H9 (cell line): ENCODE results near the gene LRSAM1. TPM values are rescaled to one million over a fixed set of nuclear protein-coding genes. Genes with fewer than 3 reads are reported as not detected.

ENCODE experiments used
- DNase-seq: peaks from one replicate; pipeline ENCODE4 v3.0.0-alpha.2; 2017
- H2AFZ ChIP-seq: one replicate; pipeline ENCODE4 v1.6.1; 2013; ENCODE audit warnings: mild to moderate bottlenecking, low read length, control low read depth, moderate library complexity
- H2AK5ac ChIP-seq: 2 replicates; pipeline ENCODE4 v1.6.1; 2013; ENCODE audit warnings: low read length, control low read depth, mixed read lengths; ENCODE audit not compliant: insufficient read length
- H2BK120ac ChIP-seq: one replicate; pipeline ENCODE4 v1.6.1; 2013; ENCODE audit warnings: low read depth, mild to moderate bottlenecking, low read length, control low read depth, inconsistent platforms; ENCODE audit not compliant: poor library complexity, severe bottlenecking
- H2BK12ac ChIP-seq: 2 replicates; pipeline ENCODE4 v1.6.1; 2013; ENCODE audit warnings: low read length, control low read depth, mixed read lengths, low read depth; ENCODE audit not compliant: insufficient read length
- H2BK15ac ChIP-seq: 2 replicates; pipeline ENCODE4 v1.6.1; 2013; ENCODE audit warnings: low read depth, low read length, control low read depth
- H2BK20ac ChIP-seq: one replicate; pipeline ENCODE4 v1.6.1; 2013; ENCODE audit warnings: low read depth, mild to moderate bottlenecking, low read length, control low read depth, inconsistent platforms; ENCODE audit not compliant: poor library complexity, severe bottlenecking
- H2BK5ac ChIP-seq: 2 replicates; pipeline ENCODE4 v1.6.1; 2013; ENCODE audit warnings: low read length, control low read depth, mixed read lengths; ENCODE audit not compliant: insufficient read length
- H3K14ac ChIP-seq: 2 replicates; pipeline ENCODE4 v1.6.1; 2013; ENCODE audit warnings: low read length, control low read depth; ENCODE audit not compliant: insufficient read depth
- H3K18ac ChIP-seq: 2 replicates; pipeline ENCODE4 v1.6.1; 2013; ENCODE audit warnings: low read depth, mild to moderate bottlenecking, mixed read lengths, low read length, control low read depth; ENCODE audit not compliant: insufficient read length
- H3K23ac ChIP-seq: 2 replicates; pipeline ENCODE4 v1.6.1; 2013; ENCODE audit warnings: low read length, control low read depth, mixed read lengths, low read depth; ENCODE audit not compliant: insufficient read length
- H3K23me2 ChIP-seq: 2 replicates; pipeline ENCODE4 v1.6.1; 2013; ENCODE audit warnings: low read depth, mild to moderate bottlenecking, mixed read lengths, low read length, control low read depth; ENCODE audit not compliant: insufficient read length, poor library complexity, severe bottlenecking
- H3K27ac ChIP-seq: 2 replicates; pipeline ENCODE4 v1.5.1; 2013; ENCODE audit warnings: low read length, control low read depth, mixed read lengths, low read depth; ENCODE audit not compliant: insufficient read length
- H3K27me3 ChIP-seq: 2 replicates; pipeline ENCODE4 v1.6.1; 2013; ENCODE audit warnings: low read length, control low read depth, inconsistent platforms; ENCODE audit not compliant: insufficient read depth
- H3K4ac ChIP-seq: 2 replicates; pipeline ENCODE4 v1.6.1; 2013; ENCODE audit warnings: low read depth, mild to moderate bottlenecking, control low read depth, inconsistent platforms, low read length, moderate library complexity
- H3K4me1 ChIP-seq: 2 replicates; pipeline ENCODE4 v1.6.1; 2013; ENCODE audit warnings: low read length, control low read depth, inconsistent platforms; ENCODE audit not compliant: insufficient read depth
- H3K4me2 ChIP-seq: 2 replicates; pipeline ENCODE4 v1.6.1; 2013; ENCODE audit warnings: low read length, control low read depth, mixed read lengths; ENCODE audit not compliant: insufficient read length, insufficient read depth
- H3K56ac ChIP-seq: 2 replicates; pipeline ENCODE4 v1.6.1; 2013; ENCODE audit warnings: low read depth, mild to moderate bottlenecking, mixed read lengths, low read length, control low read depth; ENCODE audit not compliant: insufficient read length
- H3K79me1 ChIP-seq: 2 replicates; pipeline ENCODE4 v1.6.1; 2013; ENCODE audit warnings: low read depth, mild to moderate bottlenecking, moderate library complexity, low read length, control low read depth, inconsistent platforms; ENCODE audit not compliant: insufficient read depth, poor library complexity, severe bottlenecking
- H3K79me2 ChIP-seq: 2 replicates; pipeline ENCODE4 v1.6.1; 2013; ENCODE audit warnings: low read length, control low read depth, inconsistent platforms; ENCODE audit not compliant: insufficient read depth
- H3K9ac ChIP-seq: 2 replicates; pipeline ENCODE4 v1.6.1; 2013; ENCODE audit warnings: low read length, control low read depth, mixed read lengths; ENCODE audit not compliant: insufficient read length; ENCODE audit errors: extremely low read depth
- H3K9me3 ChIP-seq: one replicate; pipeline ENCODE4 v1.6.1; 2013; ENCODE audit warnings: low read depth, low read length, inconsistent platforms; ENCODE audit not compliant: control insufficient read depth
- H3T11ph ChIP-seq: one replicate; pipeline ENCODE4 v1.6.1; 2013; ENCODE audit warnings: mild to moderate bottlenecking, low read length, control low read depth, inconsistent platforms
- H4K20me1 ChIP-seq: one replicate; pipeline ENCODE4 v1.6.1; 2013; ENCODE audit not compliant: control insufficient read depth, insufficient read length, insufficient read depth
- H4K5ac ChIP-seq: 2 replicates; pipeline ENCODE4 v1.6.1; 2013; ENCODE audit warnings: low read depth, mild to moderate bottlenecking, mixed read lengths, low read length, control low read depth; ENCODE audit not compliant: insufficient read length
- H4K8ac ChIP-seq: replicated peaks from 2 replicates; pipeline ENCODE4 v1.6.1; 2013; ENCODE audit warnings: low read length, control low read depth, mixed read lengths, low read depth; ENCODE audit not compliant: insufficient read length
- H4K91ac ChIP-seq: 2 replicates; pipeline ENCODE4 v1.6.1; 2013; ENCODE audit warnings: low read depth, mild to moderate bottlenecking, moderate library complexity, mixed read lengths, low read length, control low read depth; ENCODE audit not compliant: insufficient read length
- H3K27ac Mint-ChIP-seq, 3 experiments: 2 replicates in 2 of 3; 3 replicates in 1 of 3; pipeline ENCODE4 v1.8.0; 2020 to 2021; ENCODE audit warnings: mixed read lengths in 3 of 3, mild to moderate bottlenecking in 1 of 3, moderate library complexity in 1 of 3
- H3K27me3 Mint-ChIP-seq: 2 replicates; pipeline ENCODE4 v1.8.0; 2021; ENCODE audit warnings: low read depth, mild to moderate bottlenecking, moderate library complexity, mixed read lengths
- H3K36me3 Mint-ChIP-seq, 3 experiments: 2 replicates in 2 of 3; 3 replicates in 1 of 3; pipeline ENCODE4 v1.8.0; 2020 to 2021; ENCODE audit warnings: low read depth in 3 of 3, mixed read lengths in 3 of 3; ENCODE audit not compliant: insufficient read depth in 1 of 3
- H3K4me1 Mint-ChIP-seq, 2 experiments: 2 replicates each; pipeline ENCODE4 v1.8.0; 2020; ENCODE audit warnings: mixed read lengths in 2 of 2
- H3K4me3 Mint-ChIP-seq, 2 experiments: 2 replicates in 1 of 2; 3 replicates in 1 of 2; pipeline ENCODE4 v1.8.0; 2020 to 2021; ENCODE audit warnings: mild to moderate bottlenecking in 2 of 2, mixed read lengths in 2 of 2, moderate library complexity in 1 of 2
- H3K9me3 Mint-ChIP-seq, 2 experiments: 2 replicates in 1 of 2; 3 replicates in 1 of 2; pipeline ENCODE4 v1.8.0; 2020; ENCODE audit warnings: mild to moderate bottlenecking in 2 of 2, mixed read lengths in 2 of 2, moderate library complexity in 1 of 2
- WGBS: extraction: QIAGEN DNeasy Blood & Tissue Kit; methylation state at CpG from one replicate; pipeline ENCODE4 v1.1.7; 2013; ENCODE audit warnings: missing lambda C conversion rate, low lambda C conversion rate, mixed read lengths; ENCODE audit not compliant: insufficient read length; ENCODE audit errors: extremely low coverage; 5-methylcytosine and 5-hydroxymethylcytosine counted together
- total RNA-seq: library from RNA; stranded (reverse); gene quantifications from 2 replicates; pipeline ENCODE4 v1.2.1, GENCODE V29; 2021
- TF ChIP-seq, protein P1 (sequence below): fragments of 200-600 bp; sonication (generic); conservative IDR thresholded peaks from 3 replicates; pipeline ENCODE4 v1.8.0; 2021; ENCODE audit warnings: antibody characterized with exemption, mild to moderate bottlenecking

Gene LRSAM1
- total RNA-seq, 1 experiment from 2014 or later = 16.2 TPM

- no peak overlapping the region for H4K5ac ChIP-seq
- no peak overlapping the region for H2AFZ ChIP-seq
- no peaks in the 10 kb centered on the region for H3K79me2 ChIP-seq
- no peak overlapping the region for H3K4ac ChIP-seq
- H3K4me1 ChIP-seq = no peaks in the 10 kb centered on the region
- H3K4me3 Mint-ChIP-seq = no peak overlapping the region
- no peak overlapping the region for H3K18ac ChIP-seq
- no peak overlapping the region for H3K9ac ChIP-seq
- no peaks in the 10 kb centered on the region for H3K27me3 ChIP-seq
- no peak overlapping the region for H2BK15ac ChIP-seq
- H3K23ac ChIP-seq = no peak overlapping the region
- H4K91ac ChIP-seq = no peak overlapping the region
- no peaks in the 10 kb centered on the region for H3K23me2 ChIP-seq
- peaks cover 3 to 19% (median 13%) of the 10 kb centered on the region in 3 experiments; a peak in 5 of 7 replicates for H3K36me3 Mint-ChIP-seq
- H3K27ac Mint-ChIP-seq = no peak overlapping the region
- no peak overlapping the region for H2AK5ac ChIP-seq
- no peak overlapping the region for H2BK12ac ChIP-seq
- no peaks in the 10 kb centered on the region for H3K27me3 Mint-ChIP-seq
- H3K9me3 Mint-ChIP-seq = no peaks in the 10 kb centered on the region
- H4K20me1 ChIP-seq = no peaks in the 10 kb centered on the region
- H3K14ac ChIP-seq = no peak overlapping the region
- H3K9me3 ChIP-seq = no peaks in the 10 kb centered on the region
- H3K4me1 Mint-ChIP-seq = peaks cover 0 to 10% of the 10 kb centered on the region in 2 experiments; a peak in 2 of 4 replicates
- H3K27ac ChIP-seq = no peak overlapping the region
- no peaks in the 10 kb centered on the region for H3K79me1 ChIP-seq
- no peak overlapping the region for H3K56ac ChIP-seq
- TF ChIP-seq, protein P1, sequence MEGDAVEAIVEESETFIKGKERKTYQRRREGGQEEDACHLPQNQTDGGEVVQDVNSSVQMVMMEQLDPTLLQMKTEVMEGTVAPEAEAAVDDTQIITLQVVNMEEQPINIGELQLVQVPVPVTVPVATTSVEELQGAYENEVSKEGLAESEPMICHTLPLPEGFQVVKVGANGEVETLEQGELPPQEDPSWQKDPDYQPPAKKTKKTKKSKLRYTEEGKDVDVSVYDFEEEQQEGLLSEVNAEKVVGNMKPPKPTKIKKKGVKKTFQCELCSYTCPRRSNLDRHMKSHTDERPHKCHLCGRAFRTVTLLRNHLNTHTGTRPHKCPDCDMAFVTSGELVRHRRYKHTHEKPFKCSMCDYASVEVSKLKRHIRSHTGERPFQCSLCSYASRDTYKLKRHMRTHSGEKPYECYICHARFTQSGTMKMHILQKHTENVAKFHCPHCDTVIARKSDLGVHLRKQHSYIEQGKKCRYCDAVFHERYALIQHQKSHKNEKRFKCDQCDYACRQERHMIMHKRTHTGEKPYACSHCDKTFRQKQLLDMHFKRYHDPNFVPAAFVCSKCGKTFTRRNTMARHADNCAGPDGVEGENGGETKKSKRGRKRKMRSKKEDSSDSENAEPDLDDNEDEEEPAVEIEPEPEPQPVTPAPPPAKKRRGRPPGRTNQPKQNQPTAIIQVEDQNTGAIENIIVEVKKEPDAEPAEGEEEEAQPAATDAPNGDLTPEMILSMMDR = no peak
- WGBS = no CpG with 5 or more reads among the region's 5 CpGs
- no peak overlapping the region for H2BK120ac ChIP-seq
- no peak for DNase-seq
- H2BK5ac ChIP-seq = no peak overlapping the region
- no peak overlapping the region for H4K8ac ChIP-seq
- no peak overlapping the region for H2BK20ac ChIP-seq
- no peak overlapping the region for H3K4me2 ChIP-seq
- H3T11ph ChIP-seq = no peak overlapping the region
Observed at GRCh38 chr9:127498298-127498697, 47.0 kb downstream of the LRSAM1 start.
